Fibroblast of skin of right biceps (primary cell): ENCODE results near the gene DLGAP3.

ENCODE experiments used
- DNase-seq: peaks from one replicate; pipeline ENCODE4 v3.0.0-alpha.2; 2013

Gene DLGAP3

DNA sequence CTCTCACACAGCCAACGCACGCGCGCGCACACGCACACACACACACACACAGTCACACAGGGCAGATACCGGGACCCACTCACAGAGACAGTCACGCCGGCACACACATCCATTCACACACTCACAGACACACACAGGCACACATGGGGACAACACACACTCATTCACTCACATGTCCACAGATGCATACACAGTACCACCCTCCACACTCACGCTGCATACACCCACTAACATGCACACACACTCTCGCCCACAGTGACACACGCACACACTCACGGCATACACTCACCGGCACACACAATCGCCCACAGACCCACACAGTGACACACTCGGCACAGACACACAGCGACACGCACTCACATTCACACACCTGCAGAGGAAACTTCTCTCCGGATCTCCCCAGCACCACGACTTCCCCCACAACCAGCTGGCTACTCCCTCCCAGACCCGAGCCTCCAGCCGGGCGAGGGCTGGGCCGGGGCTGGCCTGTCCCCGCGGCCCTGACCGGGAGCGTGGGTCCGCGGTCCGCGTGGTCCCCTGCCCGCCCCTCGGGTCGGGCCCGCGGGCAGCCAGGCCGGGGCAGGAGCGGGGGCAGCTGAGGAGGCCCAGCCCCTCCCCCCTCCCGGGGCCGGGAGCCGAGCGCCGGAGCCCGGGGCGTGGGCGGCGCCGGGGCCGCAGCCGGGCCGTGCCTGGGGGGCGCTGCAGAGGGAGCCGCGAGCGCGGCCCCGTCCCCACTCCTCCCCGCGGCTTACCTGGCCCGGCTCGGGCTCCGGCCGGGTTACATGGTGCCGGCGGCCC, 552 bp downstream of the DLGAP3 start:
- DNase-seq = no peak

DNA sequence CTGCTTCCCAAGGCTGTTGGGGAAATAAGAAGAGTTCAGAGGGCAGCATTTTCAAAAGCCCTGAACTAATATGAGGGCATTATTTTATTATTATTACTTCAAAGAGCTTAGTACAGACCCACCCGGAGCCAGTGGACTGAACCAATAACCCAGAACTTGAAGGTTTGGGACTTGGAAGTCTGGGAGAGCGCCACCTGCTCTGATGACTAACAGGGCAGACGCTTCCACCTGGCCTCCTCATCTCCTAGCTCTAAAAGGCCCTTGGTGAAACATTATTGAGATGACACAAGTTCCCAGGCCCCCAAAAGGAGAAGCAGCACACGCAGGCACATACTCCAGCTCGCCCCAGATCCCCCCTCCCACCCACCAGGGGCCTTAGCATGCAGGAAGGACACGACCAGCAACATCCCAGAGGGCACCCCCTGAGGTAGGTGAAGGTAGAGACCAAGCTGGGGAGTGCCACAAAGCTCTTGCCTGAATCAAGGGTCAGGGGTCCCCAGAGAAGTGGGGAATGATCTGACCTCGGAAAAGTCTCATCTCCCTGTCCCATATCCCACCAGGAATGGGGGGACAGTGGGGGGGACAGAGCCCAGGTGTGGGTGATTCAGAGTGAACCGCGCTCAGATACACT, 1.3 kb downstream of the DLGAP3 start:
- DNase-seq = no peak

DNA sequence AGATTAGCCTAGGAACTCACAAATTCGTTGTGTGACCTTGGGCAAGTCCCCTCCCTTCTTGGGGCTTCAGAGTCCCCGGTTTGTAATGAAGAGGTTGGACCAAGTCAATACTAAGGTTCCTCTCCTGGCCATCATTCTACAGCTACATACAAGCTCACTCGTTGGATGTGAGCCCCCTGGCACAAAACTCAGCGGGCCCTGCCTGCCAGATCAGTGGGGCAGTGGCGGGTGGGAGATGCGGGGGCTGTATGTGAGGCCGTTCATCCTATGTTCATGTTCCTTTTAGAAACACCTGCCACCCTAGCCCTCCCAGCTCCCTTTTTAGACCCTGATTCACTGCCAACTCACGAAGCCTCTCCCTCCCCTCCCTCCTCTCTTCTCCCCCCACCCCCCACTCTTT, 2.1 kb downstream of the DLGAP3 start:
- DNase-seq = no peak

DNA sequence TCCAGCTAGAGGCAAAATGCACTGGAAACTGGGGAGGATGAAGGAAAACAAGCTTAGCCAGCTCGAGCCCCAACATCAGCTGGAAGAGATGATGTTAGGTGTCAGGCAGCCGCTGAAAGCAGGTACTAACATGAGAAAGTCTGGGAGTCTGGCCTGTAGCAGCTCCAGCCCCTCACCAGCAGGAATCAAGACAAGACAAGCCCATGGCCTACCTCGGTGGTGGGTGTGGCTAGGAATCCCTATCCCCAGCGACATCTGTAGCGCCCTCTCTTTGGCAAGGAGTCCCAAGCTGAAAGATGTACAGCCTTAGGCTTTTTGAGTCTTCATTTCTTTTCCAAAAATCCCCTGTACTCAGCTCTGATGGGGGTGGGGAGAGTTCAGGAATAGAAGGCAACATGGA, 2.6 kb downstream of the DLGAP3 start:
- no peak for DNase-seq

DNA sequence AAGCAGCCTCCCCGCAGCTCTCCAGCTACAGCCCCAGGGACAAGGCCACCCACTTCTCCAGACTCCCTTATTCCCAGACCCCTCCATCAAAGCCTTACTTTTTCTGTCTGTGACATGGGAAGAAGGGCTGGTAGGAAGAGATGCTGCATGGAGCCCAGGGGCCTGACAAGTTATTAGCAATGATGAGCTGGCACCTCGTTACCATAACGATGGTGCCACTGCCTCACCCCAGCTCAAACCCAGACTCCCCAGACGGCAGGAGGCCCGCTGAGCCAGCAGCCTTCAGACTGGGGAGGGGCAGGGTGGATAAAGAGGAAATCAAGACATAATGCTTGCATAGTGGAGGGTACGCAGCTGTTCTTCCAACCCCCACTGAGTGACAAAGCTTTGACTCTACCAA, 3.3 kb downstream of the DLGAP3 start:
- no peak for DNase-seq

DNA sequence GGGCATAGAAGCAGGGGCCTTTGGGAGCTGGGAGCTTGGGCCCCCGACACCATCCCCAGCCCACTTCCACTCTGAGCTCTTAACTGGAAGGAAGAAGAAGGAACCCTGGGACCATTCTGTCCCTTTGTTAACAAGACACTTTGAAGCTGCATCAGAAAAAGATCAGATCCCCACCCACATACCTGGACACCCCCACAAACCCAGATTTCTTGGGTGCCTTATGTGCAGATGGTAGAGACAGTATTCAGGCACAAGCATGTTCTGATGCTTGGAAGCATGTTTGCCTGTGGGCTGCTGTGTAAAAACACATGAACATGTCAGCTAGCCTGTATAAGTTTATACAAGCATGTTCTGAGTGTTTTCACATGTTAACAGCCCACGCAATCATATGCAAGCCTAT, 3.7 kb downstream of the DLGAP3 start:
- DNase-seq = no peak

DNA sequence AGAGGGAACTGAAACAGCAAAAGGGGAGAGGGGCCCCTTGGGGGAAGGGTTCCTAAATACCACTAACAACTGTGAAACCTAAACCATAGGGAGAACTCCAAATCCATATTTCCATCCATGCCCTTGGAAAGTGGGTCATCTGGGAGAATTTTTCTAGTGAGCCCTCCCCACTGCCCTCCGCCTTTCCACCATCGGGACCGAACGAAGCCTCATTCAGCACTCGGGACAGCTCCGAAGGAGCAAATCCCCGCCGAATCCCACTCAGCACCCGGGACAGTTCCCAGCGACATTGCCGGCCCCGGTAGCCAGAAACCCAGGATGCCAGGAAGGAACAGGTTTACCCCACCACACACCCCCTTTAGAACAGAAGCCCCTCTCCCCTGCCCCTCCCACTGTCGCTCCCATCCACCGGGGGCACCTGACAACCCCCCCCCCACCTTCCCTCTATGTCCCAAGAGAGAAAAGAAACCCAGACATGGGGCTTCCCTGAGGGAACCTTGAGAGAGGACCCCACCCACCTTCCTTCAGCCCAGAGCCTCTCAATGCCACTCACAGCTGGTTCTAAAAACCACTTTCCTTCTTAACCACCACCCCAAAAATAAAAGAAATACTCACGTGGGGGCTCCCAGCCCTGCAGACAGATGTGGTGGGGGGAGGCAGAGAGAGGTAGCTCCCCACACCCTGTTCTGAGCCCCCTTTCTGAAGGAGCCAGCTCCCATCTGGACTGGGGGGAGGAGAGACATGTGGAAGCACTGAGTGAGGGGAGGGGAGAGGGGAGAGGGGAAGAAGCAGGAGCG, 4.5 kb downstream of the DLGAP3 start:
- peak; percentile 65 for DNase-seq

DNA sequence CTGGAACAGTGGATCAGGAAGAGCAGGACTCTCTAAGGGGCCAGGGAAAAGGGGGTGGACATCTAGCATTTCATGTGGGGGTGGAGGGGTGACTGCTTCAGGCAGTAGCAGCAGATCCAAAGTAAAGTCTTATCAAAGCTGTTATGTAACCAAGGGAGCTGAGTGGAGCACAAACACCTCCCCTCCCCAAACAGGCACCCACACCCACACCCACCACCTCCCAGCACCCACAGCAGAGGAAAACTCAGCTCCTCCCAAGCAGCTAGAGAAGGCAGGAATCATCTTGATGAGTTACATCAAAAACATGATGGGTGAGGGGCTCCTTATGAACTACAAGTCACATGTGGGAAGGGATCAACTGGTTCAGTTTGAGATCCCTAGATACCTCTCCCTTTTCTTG, 6.0 kb downstream of the DLGAP3 start:
- DNase-seq = no peak

DNA sequence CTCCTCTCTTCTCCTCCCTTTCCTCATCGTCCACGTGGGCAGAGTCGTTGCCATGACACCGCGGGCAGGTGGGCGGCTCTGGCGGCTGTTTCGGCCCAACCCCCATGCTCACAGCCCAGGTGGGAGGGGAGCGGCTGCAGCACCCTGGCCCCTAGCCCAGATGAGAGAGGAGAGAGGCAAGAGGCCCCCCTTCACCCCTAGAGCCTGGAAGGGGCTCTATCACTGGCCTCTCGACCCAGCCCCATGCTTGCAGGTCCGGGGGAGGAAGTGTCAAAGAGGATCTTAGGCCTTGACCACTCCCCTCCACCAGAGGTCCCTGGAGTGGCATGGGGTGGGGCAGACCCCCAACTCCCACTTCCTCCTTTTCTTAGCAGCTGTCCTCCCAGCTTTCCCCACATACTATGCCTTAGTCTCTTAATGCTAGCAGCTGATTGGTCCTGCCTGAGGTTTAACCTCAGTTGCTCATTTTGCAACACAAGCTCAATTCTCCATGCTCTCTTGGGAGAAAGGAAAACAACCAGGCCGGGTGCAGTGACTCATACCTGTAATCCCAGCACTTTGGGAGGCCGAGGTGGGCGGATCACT, 10.4 kb downstream of the DLGAP3 start:
- DNase-seq = no peak

DNA sequence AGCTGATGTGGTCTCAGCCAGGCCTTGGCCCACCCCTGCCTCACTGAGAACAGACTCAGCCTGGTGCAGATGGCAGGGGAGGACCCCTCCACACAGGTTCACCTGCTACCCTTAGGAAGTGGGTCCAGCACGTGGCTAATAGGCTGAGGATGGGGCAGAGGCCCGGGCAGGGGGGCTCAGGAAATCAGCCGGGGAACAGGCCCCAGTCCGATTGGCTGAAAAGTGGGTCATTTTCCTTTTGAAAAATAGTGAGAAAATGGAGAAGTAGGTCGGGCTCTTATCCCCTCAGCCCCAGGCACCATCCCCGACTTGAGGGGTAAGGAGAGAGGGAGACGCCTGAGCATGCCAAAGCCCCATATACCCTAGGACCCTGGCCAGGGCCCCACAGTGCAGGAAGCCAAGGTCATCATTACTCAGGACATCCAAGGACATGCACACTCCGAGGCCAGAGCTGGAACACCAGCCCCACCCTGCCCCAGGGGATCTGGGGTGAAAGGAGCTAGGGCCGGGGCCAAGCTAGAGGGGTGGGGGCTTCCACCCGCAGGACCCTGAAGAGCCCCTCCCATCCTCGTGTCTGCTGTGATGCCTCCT, 11.0 kb downstream of the DLGAP3 start:
- no peak for DNase-seq

DNA sequence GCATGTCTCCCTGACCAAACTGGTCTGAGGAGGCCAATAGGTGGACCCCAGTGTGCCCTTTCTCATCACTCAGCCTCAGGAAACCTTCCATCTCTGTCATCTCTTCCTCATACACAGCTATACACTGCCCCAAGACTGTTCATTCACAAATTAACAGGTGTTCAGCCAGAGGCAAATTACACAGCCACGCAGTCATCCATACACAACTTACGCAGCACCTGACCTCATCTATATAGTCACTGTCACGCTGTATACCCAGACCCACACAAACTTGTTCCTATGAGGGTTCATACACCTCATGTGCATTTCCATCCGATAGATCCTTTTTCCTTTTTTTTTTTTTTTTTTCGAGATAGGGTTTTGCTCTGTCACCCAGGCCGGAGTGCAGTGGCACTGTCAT, 12.4 kb downstream of the DLGAP3 start:
- no peak for DNase-seq

DNA sequence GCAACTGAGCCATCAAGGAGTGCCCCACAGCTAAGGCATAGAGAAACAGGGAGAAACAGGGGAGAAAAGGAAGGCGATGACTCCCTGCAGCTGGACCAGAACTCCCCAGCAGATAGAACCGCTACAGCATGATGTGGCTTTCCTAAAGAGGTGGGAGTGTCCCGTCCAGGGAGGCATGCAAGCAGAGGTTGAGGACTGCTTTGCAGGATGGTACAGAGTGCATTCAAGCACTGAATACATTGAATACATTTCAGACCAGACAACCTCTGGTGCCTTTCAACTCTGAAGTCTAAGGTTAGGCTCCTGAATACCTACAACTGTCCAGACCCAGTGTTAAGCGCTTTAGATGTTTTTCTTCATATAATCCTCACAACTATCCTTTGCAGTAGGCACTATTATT, 13.3 kb downstream of the DLGAP3 start:
- DNase-seq = no peak

DNA sequence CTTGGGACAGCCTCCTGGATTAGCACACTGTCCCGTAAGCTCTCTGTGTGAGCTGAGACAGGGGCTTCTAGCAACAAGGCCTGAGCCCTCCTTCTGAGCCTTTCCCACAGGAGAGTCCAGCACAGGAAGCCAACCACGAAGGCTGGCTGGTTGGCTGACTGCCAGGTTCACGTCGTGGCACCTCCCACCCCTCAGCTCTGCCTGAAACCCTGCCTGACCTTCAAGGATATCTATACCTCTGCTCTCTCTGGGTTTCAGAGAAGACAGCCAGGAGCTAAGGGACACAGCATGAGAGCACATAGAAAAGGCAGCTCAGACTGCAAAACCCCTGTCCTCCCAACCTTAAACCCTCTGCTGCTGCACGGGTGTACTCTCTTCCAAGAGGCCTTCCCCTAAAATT, 13.9 kb downstream of the DLGAP3 start:
- DNase-seq = no peak

DNA sequence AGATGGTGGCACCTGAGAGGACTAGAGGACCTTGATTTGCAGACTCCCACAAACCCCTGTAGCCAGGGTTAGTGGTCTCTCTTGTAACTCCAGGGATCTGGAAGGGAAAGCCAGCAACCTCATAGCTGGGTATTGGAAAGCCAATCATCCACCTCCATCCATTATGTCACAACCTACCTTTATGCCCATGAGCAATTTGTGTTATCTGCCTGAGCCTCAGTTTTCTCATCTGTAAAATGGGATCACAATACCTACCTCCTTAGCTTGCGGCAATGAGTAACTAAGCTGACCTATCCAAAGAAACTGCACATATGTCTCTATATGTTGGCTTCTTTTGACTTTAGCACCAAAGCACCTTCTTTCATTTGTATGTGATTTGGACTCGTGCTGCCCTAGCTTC, 14.5 kb downstream of the DLGAP3 start:
- no peak for DNase-seq

DNA sequence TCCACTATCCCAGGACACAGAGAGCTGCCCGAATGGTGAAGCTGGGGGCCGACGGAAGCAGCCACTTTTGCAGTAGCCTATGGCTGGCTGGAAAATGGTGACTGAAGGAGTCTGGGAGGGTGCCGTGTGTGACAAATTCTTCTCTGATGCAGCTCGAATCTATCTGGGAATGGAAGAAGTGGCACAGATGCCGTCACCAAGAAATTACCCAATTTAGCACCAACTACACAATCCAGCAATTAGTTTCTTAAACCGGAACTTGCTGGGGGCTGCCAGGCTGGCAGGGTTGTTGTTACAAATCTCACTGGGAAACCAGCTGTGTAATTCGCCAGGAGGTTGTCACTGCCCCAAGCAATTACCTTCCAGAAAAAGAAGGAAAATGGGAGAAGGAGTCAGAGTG, 18.0 kb downstream of the DLGAP3 start:
- DNase-seq = no peak

DNA sequence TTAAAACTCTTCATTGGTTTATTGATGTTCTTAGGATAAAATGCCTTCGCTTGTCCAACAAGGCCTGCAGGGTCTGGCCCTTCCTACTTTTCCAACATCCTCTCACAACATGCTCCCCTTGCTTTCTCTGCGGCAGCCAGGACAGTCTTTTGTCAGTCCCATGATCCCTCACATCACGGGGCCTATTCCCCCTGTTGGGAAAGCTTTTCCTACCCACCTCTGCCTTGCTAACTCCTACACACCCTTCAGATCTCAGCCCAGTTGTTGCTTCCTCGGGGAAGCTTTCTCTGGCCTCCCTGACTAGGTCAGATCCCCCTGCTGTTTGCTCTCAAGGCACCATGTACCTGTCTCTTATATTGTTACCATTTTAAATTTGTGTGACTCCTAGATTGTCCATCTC, 19.0 kb downstream of the DLGAP3 start:
- no peak for DNase-seq

DNA sequence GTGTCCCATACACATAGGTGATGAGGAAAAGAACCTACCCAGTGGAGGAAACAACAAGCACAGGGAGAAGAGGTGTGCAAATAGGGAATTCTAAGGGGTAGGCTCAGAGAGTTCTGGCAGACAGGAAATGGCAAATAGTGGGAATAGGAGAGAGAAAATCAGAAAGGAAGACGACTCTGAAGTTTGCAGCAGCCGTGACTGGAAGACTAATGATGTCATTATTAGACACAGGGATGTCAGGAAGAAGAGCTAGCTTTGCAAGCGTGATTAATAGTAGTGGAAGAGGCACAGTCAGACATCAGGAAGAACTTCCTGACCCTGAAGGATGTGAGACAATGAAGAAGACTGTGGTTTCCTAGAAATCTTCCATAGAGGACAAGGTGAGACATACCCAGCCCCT, 21.1 kb downstream of the DLGAP3 start:
- DNase-seq = no peak

DNA sequence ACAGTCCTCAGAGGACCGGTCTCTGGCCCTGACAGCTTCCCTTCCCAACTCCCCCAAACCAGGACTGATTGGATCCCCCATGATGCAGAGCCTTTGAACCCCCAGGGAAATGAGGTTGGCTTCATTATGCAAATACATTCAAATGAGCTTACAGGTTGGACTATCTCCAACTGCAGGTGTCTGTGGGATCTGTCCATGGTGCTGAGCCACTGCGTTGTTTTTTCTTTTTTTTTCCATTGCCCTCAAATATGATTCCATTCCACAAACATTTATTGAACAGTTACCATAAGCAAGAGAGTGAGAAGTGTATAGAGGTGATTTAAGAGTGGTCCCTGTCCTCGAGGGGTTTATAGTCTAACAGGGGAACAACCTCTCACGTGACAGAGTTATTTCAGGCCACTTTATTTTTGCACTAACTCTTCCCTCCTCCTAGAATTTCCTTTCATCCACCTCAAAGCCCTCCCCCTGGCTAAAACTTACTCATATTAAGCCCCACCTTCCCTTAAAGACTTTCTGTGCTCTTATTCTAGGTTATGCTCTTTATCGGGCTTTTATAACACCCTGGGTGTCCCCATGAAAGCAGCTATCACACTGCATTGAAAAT, 21.9 kb downstream of the DLGAP3 start:
- no peak for DNase-seq

DNA sequence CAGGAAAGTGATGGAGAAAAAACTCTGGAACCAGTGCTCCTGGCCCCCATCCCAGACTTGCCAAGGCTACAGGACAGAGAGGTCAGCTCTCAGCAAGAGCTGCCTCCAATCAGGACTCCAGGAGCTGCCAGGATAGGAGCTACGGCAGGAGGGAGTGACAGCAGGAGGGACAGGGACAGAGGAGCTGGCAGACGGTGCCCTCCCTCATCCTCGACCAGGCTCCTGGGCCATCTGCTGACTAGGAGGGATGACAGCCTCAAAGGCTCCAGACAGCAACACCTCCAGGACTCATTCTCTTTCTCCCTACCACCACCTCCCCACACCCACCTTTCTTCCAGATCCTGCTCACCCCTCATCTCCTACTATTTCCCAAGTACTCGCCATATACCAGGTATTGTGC, 22.7 kb downstream of the DLGAP3 start:
- DNase-seq = no peak

DNA sequence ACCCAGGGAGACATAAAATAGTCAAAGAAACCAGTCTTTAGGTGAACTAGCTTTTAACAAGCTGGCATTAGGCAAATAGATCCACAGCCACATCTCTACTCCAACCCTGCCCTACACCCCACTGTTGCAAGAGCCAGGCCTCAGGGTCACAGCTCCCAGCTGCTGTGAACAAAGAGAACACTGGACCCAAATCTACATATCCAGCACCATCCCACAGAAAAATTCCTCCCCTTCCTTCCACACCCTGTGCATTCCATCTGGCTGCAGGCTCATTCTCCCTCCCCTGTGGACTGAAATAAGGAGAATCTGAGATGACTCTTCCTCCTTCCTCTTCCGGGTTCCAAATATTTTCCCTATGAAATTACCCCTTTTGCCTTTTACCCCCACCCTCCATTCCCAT, 23.2 kb downstream of the DLGAP3 start:
- DNase-seq = no peak

DNA sequence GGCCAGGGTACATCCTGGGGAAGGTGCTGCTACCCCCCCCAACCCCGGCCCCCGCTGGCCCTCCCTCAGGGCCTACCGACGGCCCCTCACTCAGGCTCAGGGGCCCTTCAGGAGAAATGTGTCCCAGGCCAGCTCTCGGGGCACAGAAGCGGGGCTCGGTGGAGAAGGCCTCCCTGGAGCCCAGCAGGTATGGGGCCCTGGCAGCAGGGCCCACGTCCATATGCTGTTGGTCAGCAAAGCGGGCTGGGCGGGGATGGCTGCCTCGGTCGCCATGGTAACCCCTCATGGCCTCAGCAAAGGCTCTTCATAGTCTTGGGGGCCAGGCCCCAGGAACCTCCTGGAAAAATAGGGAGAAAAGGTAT, 24.4 kb downstream of the DLGAP3 start:
- no peak for DNase-seq

DNA sequence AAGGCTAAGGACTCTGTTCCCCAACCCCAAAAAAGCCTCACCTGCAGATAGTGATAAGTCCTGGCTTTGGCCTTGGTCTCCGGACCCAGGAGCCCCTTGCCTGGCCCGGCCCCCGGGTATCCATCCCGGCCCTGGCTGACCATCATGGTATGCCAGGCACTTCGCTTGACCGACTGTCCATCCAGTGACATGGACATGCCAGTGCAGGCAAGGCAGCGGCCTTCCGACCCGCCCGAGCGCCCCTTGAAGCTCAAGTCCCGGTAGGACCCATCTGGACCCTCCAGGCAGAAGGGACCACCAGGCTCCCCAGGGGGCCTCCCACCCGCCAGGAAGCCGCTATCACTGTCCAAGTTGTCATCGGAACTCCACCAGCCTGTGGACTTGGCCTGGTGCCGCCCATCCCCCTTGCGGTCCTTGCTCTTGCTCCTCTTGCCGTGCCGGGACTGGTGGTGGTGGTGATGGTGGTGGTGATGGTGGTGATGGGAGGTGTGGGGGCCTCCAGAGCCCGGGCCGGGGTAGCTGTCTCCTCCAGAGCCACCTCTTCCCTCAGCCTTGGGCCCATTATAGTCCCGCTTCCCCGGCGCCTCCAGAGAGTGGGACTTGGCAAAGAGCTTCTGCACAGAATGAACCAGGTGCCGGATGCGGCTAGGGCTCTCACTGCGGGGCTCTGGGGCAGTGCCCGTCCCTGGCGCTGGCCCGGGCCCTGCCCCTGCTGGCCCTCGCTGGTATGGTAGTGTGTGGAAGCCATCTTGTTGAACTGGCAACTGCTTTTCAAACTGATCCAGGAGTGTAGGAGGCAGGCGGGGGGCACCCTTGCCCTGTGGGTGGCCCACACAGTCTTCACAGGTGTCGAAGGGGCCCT, 25.0 kb downstream of the DLGAP3 start:
- DNase-seq = no peak
